ENCODE data around the gene CSH2.

CSH2 gene

DNA sequence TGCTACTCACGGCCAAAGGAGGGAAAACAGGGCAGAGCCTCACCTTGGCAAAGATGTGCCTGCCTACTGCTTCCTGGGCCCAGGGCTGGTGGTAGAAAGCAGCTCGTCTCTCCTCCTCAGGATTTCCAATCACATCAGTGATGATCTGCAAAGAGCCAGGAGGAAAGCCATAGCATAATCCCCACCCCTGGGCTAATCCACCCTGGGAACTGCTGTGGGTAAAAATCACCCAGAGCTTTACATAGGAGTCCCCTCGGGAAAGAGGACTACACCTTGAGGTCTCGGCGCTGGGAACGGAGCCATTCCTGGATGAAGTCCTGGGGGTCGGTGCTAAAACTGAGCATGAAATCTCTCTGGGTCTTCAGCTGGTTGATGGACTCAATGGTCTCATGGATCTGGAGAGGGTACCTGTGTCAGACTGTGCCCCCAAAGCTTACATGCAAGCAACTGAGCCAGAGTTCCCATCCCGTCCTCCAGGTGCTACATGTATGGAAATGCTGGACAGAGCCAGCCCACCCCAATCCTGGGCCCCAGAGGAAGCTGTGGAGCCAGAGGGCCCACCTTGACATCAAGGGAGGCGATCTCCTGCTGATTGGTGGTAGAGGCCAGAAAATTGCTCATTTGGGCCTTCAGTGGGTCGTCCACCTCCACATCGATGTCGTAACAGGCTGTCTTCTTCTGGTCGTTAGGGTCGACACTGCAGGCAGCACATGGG is 40.3 kb downstream of the CSH2 start:
- TF ChIP-seq POLR2A (IDR thresholded peaks at IDR 0.05; ENCODE audit: extremely low read depth, insufficient read length) (no peak), MAX (IDR thresholded peaks at IDR 0.05; ENCODE audit: low read depth, low read length) (no peak), MYC (IDR thresholded peaks at IDR 0.05; ENCODE audit: low read depth, low read length) (no peak)
- TF ChIP-seq, protein P1, sequence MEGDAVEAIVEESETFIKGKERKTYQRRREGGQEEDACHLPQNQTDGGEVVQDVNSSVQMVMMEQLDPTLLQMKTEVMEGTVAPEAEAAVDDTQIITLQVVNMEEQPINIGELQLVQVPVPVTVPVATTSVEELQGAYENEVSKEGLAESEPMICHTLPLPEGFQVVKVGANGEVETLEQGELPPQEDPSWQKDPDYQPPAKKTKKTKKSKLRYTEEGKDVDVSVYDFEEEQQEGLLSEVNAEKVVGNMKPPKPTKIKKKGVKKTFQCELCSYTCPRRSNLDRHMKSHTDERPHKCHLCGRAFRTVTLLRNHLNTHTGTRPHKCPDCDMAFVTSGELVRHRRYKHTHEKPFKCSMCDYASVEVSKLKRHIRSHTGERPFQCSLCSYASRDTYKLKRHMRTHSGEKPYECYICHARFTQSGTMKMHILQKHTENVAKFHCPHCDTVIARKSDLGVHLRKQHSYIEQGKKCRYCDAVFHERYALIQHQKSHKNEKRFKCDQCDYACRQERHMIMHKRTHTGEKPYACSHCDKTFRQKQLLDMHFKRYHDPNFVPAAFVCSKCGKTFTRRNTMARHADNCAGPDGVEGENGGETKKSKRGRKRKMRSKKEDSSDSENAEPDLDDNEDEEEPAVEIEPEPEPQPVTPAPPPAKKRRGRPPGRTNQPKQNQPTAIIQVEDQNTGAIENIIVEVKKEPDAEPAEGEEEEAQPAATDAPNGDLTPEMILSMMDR (IDR thresholded peaks at IDR 0.05; ENCODE audit: low read depth, low read length): no peak
- no peak for DNase-seq (ENCODE audit: low read depth)
- no peak overlapping the region for H3K4me3 ChIP-seq (ENCODE audit: low read depth, low read length)

DNA sequence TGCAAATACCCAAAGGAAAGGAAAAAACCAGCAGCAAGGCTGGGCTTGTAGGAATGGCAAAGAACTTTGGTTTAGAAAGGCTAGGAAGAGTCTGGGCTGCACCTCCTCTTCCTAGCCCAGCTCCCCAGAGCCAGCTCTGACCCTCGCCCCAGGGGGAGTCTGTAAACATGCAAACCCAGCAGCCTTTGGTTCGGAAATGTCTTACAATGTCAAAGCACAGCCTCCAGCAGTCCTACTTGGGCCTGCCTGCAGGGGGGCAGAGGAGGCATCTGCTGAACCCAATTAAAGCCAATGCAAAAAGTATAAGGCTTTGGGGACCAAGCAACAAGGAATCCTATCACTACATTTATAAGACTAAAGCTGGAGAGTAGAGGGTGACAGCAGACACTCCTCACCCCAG is 41.0 kb downstream of the CSH2 start:
- no peak for DNase-seq (ENCODE audit: low read depth)
- no peak overlapping the region for H3K4me3 ChIP-seq (ENCODE audit: low read depth, low read length)
- TF ChIP-seq MAX (IDR thresholded peaks at IDR 0.05; ENCODE audit: low read depth, low read length) (no peak), MYC (IDR thresholded peaks at IDR 0.05; ENCODE audit: low read depth, low read length) (no peak), POLR2A (IDR thresholded peaks at IDR 0.05; ENCODE audit: extremely low read depth, insufficient read length) (no peak)
- TF ChIP-seq, protein P1 (IDR thresholded peaks at IDR 0.05; ENCODE audit: low read depth, low read length): no peak

GRCh38 chr17:63832014-63832413 is 41.5 kb downstream of the CSH2 start:
- no peak overlapping the region for H3K4me3 ChIP-seq (ENCODE audit: low read depth, low read length)
- TF ChIP-seq, protein P1 (IDR thresholded peaks at IDR 0.05; ENCODE audit: low read depth, low read length): no peak
- no peak for TF ChIP-seq MYC (IDR thresholded peaks at IDR 0.05; ENCODE audit: low read depth, low read length)
- no peak for TF ChIP-seq POLR2A (IDR thresholded peaks at IDR 0.05; ENCODE audit: extremely low read depth, insufficient read length)
- DNase-seq (ENCODE audit: low read depth): no peak

DNA sequence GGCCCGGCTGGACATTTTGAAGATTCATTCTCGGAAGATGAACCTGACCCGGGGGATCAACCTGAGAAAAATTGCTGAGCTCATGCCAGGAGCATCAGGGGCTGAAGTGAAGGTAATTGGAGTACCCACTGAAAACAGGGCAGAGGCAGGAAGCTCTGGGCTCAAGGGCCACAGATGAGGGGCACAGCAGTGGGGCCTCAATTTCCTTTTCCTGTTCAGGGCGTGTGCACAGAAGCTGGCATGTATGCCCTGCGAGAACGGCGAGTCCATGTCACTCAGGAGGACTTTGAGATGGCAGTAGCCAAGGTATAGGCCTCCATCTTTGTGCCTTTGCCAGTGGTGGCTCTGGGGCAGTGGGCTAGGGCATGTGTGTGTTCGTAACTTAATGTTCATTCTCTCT is 42.0 kb downstream of the CSH2 start:
- TF ChIP-seq POLR2A (IDR thresholded peaks at IDR 0.05; ENCODE audit: extremely low read depth, insufficient read length): no peak
- TF ChIP-seq MAX (IDR thresholded peaks at IDR 0.05; ENCODE audit: low read depth, low read length): no peak
- TF ChIP-seq MYC (IDR thresholded peaks at IDR 0.05; ENCODE audit: low read depth, low read length): no peak
- TF ChIP-seq, protein P1 (IDR thresholded peaks at IDR 0.05; ENCODE audit: low read depth, low read length): no peak
- no peak for DNase-seq (ENCODE audit: low read depth)
- no peak overlapping the region for H3K4me3 ChIP-seq (ENCODE audit: low read depth, low read length)

DNA sequence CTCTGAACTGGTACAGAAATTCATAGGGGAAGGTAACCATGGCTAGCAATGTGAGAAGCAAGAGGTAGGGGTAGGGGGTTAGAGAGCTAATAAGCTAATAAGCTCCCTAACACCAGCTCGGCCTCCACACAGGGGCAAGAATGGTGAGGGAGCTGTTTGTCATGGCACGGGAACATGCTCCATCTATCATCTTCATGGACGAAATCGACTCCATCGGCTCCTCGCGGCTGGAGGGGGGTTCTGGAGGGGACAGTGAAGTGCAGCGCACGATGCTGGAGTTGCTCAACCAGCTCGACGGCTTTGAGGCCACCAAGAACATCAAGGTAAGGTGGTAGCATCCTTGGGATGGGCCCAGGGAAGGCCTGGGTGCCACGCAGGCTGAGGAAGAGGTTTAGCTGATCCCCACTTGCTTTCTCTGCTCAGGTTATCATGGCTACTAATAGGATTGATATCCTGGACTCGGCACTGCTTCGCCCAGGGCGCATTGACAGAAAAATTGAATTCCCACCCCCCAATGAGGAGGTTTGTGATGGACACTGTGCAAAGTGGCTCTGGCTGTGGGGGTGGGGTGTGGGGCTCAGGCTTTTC is 42.5 kb downstream of the CSH2 start:
- no peak for DNase-seq (ENCODE audit: low read depth)
- no peak for TF ChIP-seq MYC (IDR thresholded peaks at IDR 0.05; ENCODE audit: low read depth, low read length)
- no peak for TF ChIP-seq POLR2A (IDR thresholded peaks at IDR 0.05; ENCODE audit: extremely low read depth, insufficient read length)
- TF ChIP-seq MAX (IDR thresholded peaks at IDR 0.05; ENCODE audit: low read depth, low read length): no peak
- TF ChIP-seq, protein P1 (IDR thresholded peaks at IDR 0.05; ENCODE audit: low read depth, low read length): no peak

More for the DNA sequence above, 42.5 kb downstream of the CSH2 start:
- H3K4me3 ChIP-seq (ENCODE audit: low read depth, low read length): no peak overlapping the region

Measured in NB4 (cell line).